K562 (cell line): ENCODE data around the gene ARL3. TPM values are rescaled to one million over a fixed set of nuclear protein-coding genes. Genes with fewer than 3 reads are reported as not detected.

Source experiments
- ATAC-seq: fragments of 200-7000 bp; cut with Tn5 transposase; 3 replicates; pipeline ENCODE4 v1.9.1; 2020; ENCODE audit warnings: moderate library complexity
- BruUV-seq: library from RNA; stranded (reverse); fragments of 400-500 nt; replicated peaks from 2 replicates; lab custom pipeline; 2021; lab: Mats Ljungman, UMichigan
- CTCF ChIA-PET: fragments of 300-600 bp; formaldehyde crosslinking; extraction: SDS; loops from one replicate; lab custom pipeline; 2021; ENCODE audit warnings: low intra/inter-chr PET ratio; lab: Yijun Ruan, JAX
- POLR2A ChIA-PET: fragments of 300-600, 350-650 bp; sonication (Branson Sonifier 250); formaldehyde crosslinking; extraction: SDS; loops from one replicate; lab custom pipeline; 2021; ENCODE audit warnings: antibody characterized with exemption, inconsistent platforms; lab: Yijun Ruan, JAX
- DNase-seq, 4 experiments: peaks; one replicate each; pipeline versions ENCODE4 v3.0.0 to v3.0.0-alpha.2; 2011 to 2018; ENCODE audit warnings: low spot score in 3 of 4, mixed read lengths in 3 of 4; ENCODE audit errors: extremely low read depth in 1 of 4
- FAIRE-seq: peaks from 2 replicates; lab custom pipeline; 2011; peaks lifted over from hg19 to GRCh38; lab: Jason Lieb, UNC
- H2AFZ ChIP-seq: 2 replicates; pipeline ENCODE4 v1.6.0; 2011; ENCODE audit warnings: low read depth, low read length, control low read depth, inconsistent platforms
- H3K27ac ChIP-seq: fragments of 200-600 bp; 3 replicates; pipeline ENCODE4 v1.8.0; 2011; ENCODE audit warnings: low read depth, mild to moderate bottlenecking, control low read depth, inconsistent platforms, low read length, moderate library complexity, mixed read lengths; ENCODE audit errors: extremely low read depth
- H3K27me3 ChIP-seq, 2 experiments: fragments of 300-600 bp in 1 of 2; 2 replicates in 1 of 2; 3 replicates in 1 of 2; pipeline versions ENCODE4 v1.6.0 to v1.8.0; 2011; ENCODE audit warnings: inconsistent platforms in 2 of 2, low read length in 2 of 2, mild to moderate bottlenecking in 1 of 2, mixed read lengths in 1 of 2, moderate library complexity in 1 of 2; ENCODE audit not compliant: control insufficient read depth in 2 of 2, insufficient read depth in 2 of 2
- H3K36me3 ChIP-seq: fragments of 300-600 bp; 3 replicates; pipeline ENCODE4 v1.8.0; 2011; ENCODE audit warnings: mild to moderate bottlenecking, low read length, inconsistent platforms; ENCODE audit not compliant: control insufficient read depth, insufficient read depth
- H3K4me1 ChIP-seq, 2 experiments: fragments of 200-600 bp in 1 of 2; replicated peaks in 1 of 2; 2 replicates in 1 of 2; 3 replicates in 1 of 2; pipeline versions ENCODE4 v1.5.1 to v1.8.0; 2011; ENCODE audit warnings: inconsistent platforms in 2 of 2, low read length in 2 of 2, mild to moderate bottlenecking in 1 of 2, mixed read lengths in 1 of 2, moderate library complexity in 1 of 2; ENCODE audit not compliant: control insufficient read depth in 2 of 2, insufficient read depth in 2 of 2
- H3K4me2 ChIP-seq: 2 replicates; pipeline ENCODE4 v1.6.1; 2011; ENCODE audit warnings: low read length, control low read depth, inconsistent platforms, mixed read lengths; ENCODE audit not compliant: insufficient read depth
- H3K4me3 ChIP-seq: fragments of 200-600 bp; sonication (generic), shearing (Covaris generic); 2 replicates; pipeline ENCODE4 v1.5.1; 2016; ENCODE audit warnings: control low read depth, inconsistent platforms
- H3K79me2 ChIP-seq: fragments of 200-600 bp; 3 replicates; pipeline ENCODE4 v1.8.0; 2011; ENCODE audit warnings: low read length, inconsistent platforms; ENCODE audit not compliant: control insufficient read depth, insufficient read depth
- H3K9ac ChIP-seq, 2 experiments: 2 replicates each; pipeline versions ENCODE4 v1.6.0 to v1.6.1; 2011; ENCODE audit warnings: low read depth in 2 of 2, low read length in 2 of 2, control low read depth in 1 of 2, inconsistent platforms in 1 of 2, mild to moderate bottlenecking in 1 of 2, mixed read lengths in 1 of 2; ENCODE audit not compliant: insufficient read depth in 1 of 2
- H3K9me1 ChIP-seq: one replicate; pipeline ENCODE4 v1.6.0; 2011; ENCODE audit warnings: inconsistent platforms, mild to moderate bottlenecking, low read length, moderate library complexity; ENCODE audit not compliant: control insufficient read depth, insufficient read depth
- H3K9me3 ChIP-seq: replicated peaks from 2 replicates; pipeline ENCODE4 v1.5.1; 2011; ENCODE audit warnings: low read depth, low read length, inconsistent platforms; ENCODE audit not compliant: control insufficient read depth, insufficient read depth
- H4K20me1 ChIP-seq: replicated peaks from 2 replicates; pipeline ENCODE4 v1.6.1; 2011; ENCODE audit warnings: low read length, inconsistent platforms, mixed read lengths; ENCODE audit not compliant: control insufficient read depth, insufficient read depth
- ARHGAP35 ChIP-seq: fragments of 450-650 bp; IDR thresholded peaks from 2 replicates; pipeline ENCODE4 v1.6.1; 2018; ENCODE audit not compliant: partially characterized antibody
- BDP1 ChIP-seq: IDR thresholded peaks from 3 replicates; pipeline ENCODE4 v1.6.1; 2011; ENCODE audit not compliant: insufficient read length, insufficient read depth
- GABPB1 ChIP-seq: sonication (generic); formaldehyde crosslinking; IDR thresholded peaks from 2 replicates; pipeline ENCODE4 v1.8.0; 2022; ENCODE audit warnings: mild to moderate bottlenecking, missing genetic modification reagents
- KLF6 ChIP-seq: fragments of 250-450 bp; sonication (Bioruptor Pico); IDR thresholded peaks from 2 replicates; pipeline ENCODE4 v1.4.0; 2020; ENCODE audit warnings: mild to moderate bottlenecking, moderate library complexity, borderline replicate concordance
- MCM3 ChIP-seq: fragments of 450-650 bp; IDR thresholded peaks from 2 replicates; pipeline ENCODE4 v1.6.1; 2016
- MTF1 ChIP-seq: fragments of 250-450 bp; sonication (Bioruptor Pico); IDR thresholded peaks from 2 replicates; pipeline ENCODE4 v1.9.0; 2021; ENCODE audit warnings: moderate library complexity, mild to moderate bottlenecking, inconsistent platforms, borderline replicate concordance
- PCBP2 ChIP-seq: fragments of 200-400 bp; formaldehyde crosslinking; IDR thresholded peaks from 2 replicates; pipeline ENCODE4 v1.6.1; 2018; ENCODE audit warnings: low read length, low read depth, mild to moderate bottlenecking, moderate library complexity; ENCODE audit not compliant: poor library complexity, severe bottlenecking
- ZNF12 ChIP-seq: sonication (generic); formaldehyde crosslinking; IDR thresholded peaks from 2 replicates; pipeline ENCODE4 v1.4.0; 2020; ENCODE audit warnings: mild to moderate bottlenecking, missing genetic modification reagents
- WGBS: fragments of 100-300 bp; shearing (Covaris generic); methylation state at CpG from one replicate; pipeline ENCODE4 v1.1.6; 2016; ENCODE audit warnings: low coverage, mixed read lengths; ENCODE audit not compliant: insufficient coverage; ENCODE audit errors: missing lambda C conversion rate; 5-methylcytosine and 5-hydroxymethylcytosine counted together
- in situ Hi-C: fragments of 300-500 bp; cut with MboI; formaldehyde crosslinking; loops from 4 replicates; pipeline ENCODE4 v1.15.0; 2018; ENCODE audit warnings: inconsistent platforms, mixed read lengths
- intact Hi-C: fragments of 100-400 bp; cut with micrococcal nuclease; formaldehyde crosslinking; loops from 2 replicates; pipeline ENCODE4 v1.14.2; 2022
- polyA plus RNA-seq, 8 experiments: library from polyadenylated mRNA; depleted of rRNA in 4 of 8; stranded (reverse) in 5 of 8; unstranded in 3 of 8; fragments of >200 nt; fragmentation: Nextera tagmentation in 2 of 8; fragmentation: Illumina TruSeq in 1 of 8; extraction: Ambion mirVana in 2 of 8; extraction: Trizol in 1 of 8; gene quantifications; 2 replicates each; pipeline versions ENCODE4 v1.2.1 to v1.2.3, GENCODE V29; 2011 to 2014; ENCODE audit warnings: inconsistent platforms in 1 of 8, missing spikeins in 1 of 8
- total RNA-seq, 7 experiments: library from RNA; depleted of rRNA in 6 of 7; stranded (reverse); fragments of >200 nt in 6 of 7; fragmentation: Illumina TruSeq in 2 of 7; extraction: Trizol in 2 of 7; gene quantifications; 2 replicates each; pipeline versions ENCODE4 v1.2.1 to v1.2.3, GENCODE V29; 2011 to 2021; ENCODE audit warnings: low replicate concordance in 1 of 7
- TF ChIP-seq, protein P1 (sequence below): sonication (generic); formaldehyde crosslinking; IDR thresholded peaks from 2 replicates; pipeline ENCODE4 v1.8.0; 2022; ENCODE audit warnings: mild to moderate bottlenecking, missing genetic modification reagents
- TF ChIP-seq, protein P2 (sequence below): sonication (generic); formaldehyde crosslinking; IDR thresholded peaks from 2 replicates; pipeline ENCODE4 v1.8.1; 2023; ENCODE audit warnings: mild to moderate bottlenecking, missing genetic modification reagents

ARL3 gene
- total and polyA plus RNA-seq, 9 of the 15 experiments (the other 6 are each of a cell fraction or from before 2014, with no cell fraction given) = 2.9 to 8.9 (median 4.8) TPM

DNA sequence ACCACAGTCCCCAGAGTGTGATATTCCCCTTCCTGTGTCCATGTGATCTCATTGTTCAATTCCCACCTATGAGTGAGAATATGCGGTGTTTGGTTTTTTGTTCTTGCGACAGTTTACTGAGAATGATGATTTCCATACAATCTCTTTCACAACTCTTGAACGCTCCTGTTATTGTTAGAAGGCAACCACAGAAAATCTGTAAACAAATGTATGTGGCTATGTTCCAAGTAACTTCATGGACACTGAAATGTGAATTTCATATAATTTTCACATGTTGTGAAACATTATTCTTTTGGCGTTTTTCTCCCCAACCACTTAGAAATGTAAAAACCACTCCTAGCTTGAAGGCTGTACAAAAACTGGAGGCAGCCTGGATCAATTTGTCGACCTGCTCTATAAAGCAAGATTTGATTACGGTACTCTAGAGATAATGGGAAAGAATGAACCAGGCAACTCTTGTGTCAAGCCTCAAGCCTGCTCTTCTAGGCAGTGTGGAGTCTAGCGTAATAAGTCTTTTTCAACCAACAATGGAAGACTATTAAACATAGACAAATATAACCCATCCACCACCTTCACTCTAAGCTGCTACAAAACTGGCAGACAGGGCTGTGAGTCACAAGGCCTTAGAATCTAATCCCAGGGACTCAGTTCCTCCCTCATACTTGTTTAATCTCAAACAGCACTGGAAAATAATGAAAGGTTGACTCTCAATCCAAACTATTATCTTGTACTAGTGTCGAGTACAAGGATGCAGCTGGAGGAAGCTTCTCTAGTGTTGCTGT is 22.7 kb downstream of the ARL3 start:
- DNase-seq = no peak
- in situ Hi-C loops = no loop called here
- H3K9ac ChIP-seq = no peak overlapping the region
- H3K4me1 ChIP-seq = no peaks in the 10 kb centered on the region
- no peaks in the 10 kb centered on the region; the same call in 2 of the 3 replicates for H3K36me3 ChIP-seq
- H3K79me2 ChIP-seq = no peaks in the 10 kb centered on the region
- no peak overlapping the region for H3K27ac ChIP-seq
- no peaks in the 10 kb centered on the region for H3K9me1 ChIP-seq
- 58% methylated on average over 7 of the region's 8 CpGs for WGBS
- no peak overlapping the region for H3K4me2 ChIP-seq
- intact Hi-C loops = no loop called here
- no peaks in the 10 kb centered on the region for H3K27me3 ChIP-seq
- ChIA-PET POLR2A (no interaction called here), CTCF (no interaction called here)
- no peaks in the 10 kb centered on the region for H3K9me3 ChIP-seq
- H3K4me3 ChIP-seq = no peak overlapping the region
- TF ChIP-seq, protein P1, sequence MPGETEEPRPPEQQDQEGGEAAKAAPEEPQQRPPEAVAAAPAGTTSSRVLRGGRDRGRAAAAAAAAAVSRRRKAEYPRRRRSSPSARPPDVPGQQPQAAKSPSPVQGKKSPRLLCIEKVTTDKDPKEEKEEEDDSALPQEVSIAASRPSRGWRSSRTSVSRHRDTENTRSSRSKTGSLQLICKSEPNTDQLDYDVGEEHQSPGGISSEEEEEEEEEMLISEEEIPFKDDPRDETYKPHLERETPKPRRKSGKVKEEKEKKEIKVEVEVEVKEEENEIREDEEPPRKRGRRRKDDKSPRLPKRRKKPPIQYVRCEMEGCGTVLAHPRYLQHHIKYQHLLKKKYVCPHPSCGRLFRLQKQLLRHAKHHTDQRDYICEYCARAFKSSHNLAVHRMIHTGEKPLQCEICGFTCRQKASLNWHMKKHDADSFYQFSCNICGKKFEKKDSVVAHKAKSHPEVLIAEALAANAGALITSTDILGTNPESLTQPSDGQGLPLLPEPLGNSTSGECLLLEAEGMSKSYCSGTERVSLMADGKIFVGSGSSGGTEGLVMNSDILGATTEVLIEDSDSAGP (CRISPR knock-in tag) = no peak
- TF ChIP-seq PCBP2 (no peak), KLF6 (CRISPR knock-in tag) (no peak), ARHGAP35 (no peak), BDP1 (no peak), MTF1 (no peak), GABPB1 (CRISPR knock-in tag) (no peak), MCM3 (no peak), ZNF12 (CRISPR knock-in tag) (no peak)
- TF ChIP-seq, protein P2, sequence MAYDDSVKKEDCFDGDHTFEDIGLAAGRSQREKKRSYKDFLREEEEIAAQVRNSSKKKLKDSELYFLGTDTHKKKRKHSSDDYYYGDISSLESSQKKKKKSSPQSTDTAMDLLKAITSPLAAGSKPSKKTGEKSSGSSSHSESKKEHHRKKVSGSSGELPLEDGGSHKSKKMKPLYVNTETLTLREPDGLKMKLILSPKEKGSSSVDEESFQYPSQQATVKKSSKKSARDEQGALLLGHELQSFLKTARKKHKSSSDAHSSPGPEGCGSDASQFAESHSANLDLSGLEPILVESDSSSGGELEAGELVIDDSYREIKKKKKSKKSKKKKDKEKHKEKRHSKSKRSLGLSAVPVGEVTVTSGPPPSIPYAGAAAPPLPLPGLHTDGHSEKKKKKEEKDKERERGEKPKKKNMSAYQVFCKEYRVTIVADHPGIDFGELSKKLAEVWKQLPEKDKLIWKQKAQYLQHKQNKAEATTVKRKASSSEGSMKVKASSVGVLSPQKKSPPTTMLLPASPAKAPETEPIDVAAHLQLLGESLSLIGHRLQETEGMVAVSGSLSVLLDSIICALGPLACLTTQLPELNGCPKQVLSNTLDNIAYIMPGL = no peak
- H4K20me1 ChIP-seq = no peaks in the 10 kb centered on the region
- no peak overlapping the region for H2AFZ ChIP-seq
- FAIRE-seq = no peak
- no peak for ATAC-seq
- BruUV-seq = no TSS peak
